ENCODE data around the gene IPO11.

Gene IPO11

DNA sequence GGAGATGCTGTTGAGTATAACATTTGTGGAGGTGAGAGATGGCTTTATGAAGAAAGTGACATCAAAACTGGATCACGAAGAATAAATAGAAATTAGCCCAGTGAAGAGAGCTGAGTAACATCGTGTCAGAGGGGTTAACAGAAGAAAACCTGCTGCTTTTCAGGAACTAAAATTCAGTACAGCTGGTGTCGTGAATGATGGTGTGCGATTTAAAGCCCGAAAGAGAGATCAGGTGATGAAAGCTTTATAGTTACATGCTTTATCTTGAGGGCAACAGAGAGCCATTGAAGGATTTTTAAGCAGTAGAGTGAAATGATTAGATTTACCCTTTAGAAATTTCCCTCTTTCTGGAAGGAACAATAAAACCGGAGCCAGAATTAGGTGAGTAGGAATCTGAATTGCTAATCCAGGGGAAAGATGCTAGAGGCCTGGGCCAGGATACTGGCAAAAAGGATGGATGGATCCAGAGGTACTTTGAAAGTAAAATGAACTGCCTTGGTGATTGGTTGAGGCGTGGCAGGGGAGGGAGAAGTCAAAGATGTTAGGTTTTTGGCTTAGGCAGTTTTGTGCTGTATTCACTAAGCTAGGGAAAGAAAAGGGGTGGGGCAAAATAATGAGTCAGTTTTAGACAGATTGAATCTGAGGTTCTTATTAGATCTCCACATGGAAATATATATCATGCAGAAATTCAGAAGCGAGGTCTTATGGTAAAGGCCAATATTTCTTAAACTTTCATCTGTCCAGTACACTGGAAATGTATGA, 169.5 kb downstream of the IPO11 start:
- peaks cover 13% of the 10 kb centered on the region; the same call in 1 of the 2 replicates for H3K36me3 ChIP-seq (ENCODE audit: low read depth)
- no peak for DNase-seq (ENCODE audit: low spot score)
- H3K4me3 ChIP-seq (ENCODE audit: severe bottlenecking) = no peak overlapping the region
- H3K27me3 ChIP-seq (ENCODE audit: insufficient read depth, poor library complexity, severe bottlenecking) = no peaks in the 10 kb centered on the region
- no peak overlapping the region for H3K27ac ChIP-seq (ENCODE audit: poor library complexity, severe bottlenecking)
- H3K9me3 ChIP-seq (ENCODE audit: severe bottlenecking) = no peaks in the 10 kb centered on the region
- ATAC-seq (ENCODE audit: low read depth) = peak; percentile 46; the same call in 1 of the 3 replicates
- H3K4me1 ChIP-seq (ENCODE audit: insufficient read depth, poor library complexity, severe bottlenecking) = no peaks in the 10 kb centered on the region
- TF ChIP-seq, protein P1, sequence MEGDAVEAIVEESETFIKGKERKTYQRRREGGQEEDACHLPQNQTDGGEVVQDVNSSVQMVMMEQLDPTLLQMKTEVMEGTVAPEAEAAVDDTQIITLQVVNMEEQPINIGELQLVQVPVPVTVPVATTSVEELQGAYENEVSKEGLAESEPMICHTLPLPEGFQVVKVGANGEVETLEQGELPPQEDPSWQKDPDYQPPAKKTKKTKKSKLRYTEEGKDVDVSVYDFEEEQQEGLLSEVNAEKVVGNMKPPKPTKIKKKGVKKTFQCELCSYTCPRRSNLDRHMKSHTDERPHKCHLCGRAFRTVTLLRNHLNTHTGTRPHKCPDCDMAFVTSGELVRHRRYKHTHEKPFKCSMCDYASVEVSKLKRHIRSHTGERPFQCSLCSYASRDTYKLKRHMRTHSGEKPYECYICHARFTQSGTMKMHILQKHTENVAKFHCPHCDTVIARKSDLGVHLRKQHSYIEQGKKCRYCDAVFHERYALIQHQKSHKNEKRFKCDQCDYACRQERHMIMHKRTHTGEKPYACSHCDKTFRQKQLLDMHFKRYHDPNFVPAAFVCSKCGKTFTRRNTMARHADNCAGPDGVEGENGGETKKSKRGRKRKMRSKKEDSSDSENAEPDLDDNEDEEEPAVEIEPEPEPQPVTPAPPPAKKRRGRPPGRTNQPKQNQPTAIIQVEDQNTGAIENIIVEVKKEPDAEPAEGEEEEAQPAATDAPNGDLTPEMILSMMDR (IDR thresholded peaks at IDR 0.05; ENCODE audit: poor library complexity, severe bottlenecking) = no peak

DNA sequence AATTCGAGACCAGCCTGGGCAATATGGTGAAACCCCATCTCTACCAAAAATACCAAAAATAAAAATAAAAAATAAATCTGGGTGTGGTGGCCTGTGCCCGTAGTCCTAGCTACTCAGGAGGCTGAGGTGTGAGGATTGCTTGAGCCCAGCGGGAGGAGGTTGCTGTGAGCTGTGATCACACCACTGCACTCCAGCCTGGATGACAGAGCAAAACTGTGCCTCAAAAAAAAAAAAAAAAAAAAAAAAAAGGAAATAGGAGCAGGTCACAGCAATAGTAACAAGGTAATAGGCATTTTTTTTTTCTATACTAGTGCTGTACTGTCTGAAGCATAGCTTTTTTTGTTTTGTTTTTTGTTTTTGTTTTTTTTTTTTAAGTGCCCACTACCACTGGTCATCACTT, 171.8 kb downstream of the IPO11 start:
- TF ChIP-seq, protein P1 (IDR thresholded peaks at IDR 0.05; ENCODE audit: poor library complexity, severe bottlenecking) = no peak
- peaks cover 4% of the 10 kb centered on the region; the same call in 1 of the 2 replicates for H3K36me3 ChIP-seq (ENCODE audit: low read depth)
- no peak for ATAC-seq (ENCODE audit: low read depth)
- no peaks in the 10 kb centered on the region for H3K4me1 ChIP-seq (ENCODE audit: insufficient read depth, poor library complexity, severe bottlenecking)
- no peak for DNase-seq (ENCODE audit: low spot score)
- no peak overlapping the region for H3K4me3 ChIP-seq (ENCODE audit: severe bottlenecking)
- H3K27ac ChIP-seq (ENCODE audit: poor library complexity, severe bottlenecking) = no peak overlapping the region
- no peaks in the 10 kb centered on the region for H3K27me3 ChIP-seq (ENCODE audit: insufficient read depth, poor library complexity, severe bottlenecking)
- H3K9me3 ChIP-seq (ENCODE audit: severe bottlenecking) = no peaks in the 10 kb centered on the region

DNA sequence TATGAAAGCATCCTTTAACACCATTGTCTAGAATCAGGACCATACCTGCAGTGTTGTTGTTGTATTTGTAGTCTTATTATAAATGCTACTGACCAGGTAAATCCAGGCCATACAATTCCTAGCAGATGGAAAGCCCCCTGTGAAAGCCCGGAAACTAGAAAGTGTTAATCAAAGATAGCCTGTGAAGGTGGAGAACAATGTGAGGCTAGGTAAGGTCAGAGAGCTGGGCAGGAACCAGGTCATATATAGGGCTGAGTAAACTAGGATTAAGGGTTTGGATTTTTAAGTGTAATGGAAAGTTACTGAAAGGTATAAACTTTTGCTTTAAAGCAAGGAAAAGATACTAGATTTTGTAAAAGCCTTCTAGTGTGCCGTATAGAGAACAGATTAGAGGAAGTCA, 172.7 kb downstream of the IPO11 start:
- no peaks in the 10 kb centered on the region for H3K27me3 ChIP-seq (ENCODE audit: insufficient read depth, poor library complexity, severe bottlenecking)
- DNase-seq (ENCODE audit: low spot score) (no peak), ATAC-seq (ENCODE audit: low read depth) (0 out of 3 replicates have a peak, but pooled peaks have one; percentile 14)
- no peak overlapping the region for H3K27ac ChIP-seq (ENCODE audit: poor library complexity, severe bottlenecking)
- no peaks in the 10 kb centered on the region for H3K4me1 ChIP-seq (ENCODE audit: insufficient read depth, poor library complexity, severe bottlenecking)
- TF ChIP-seq, protein P1 (IDR thresholded peaks at IDR 0.05; ENCODE audit: poor library complexity, severe bottlenecking) = no peak
- H3K4me3 ChIP-seq (ENCODE audit: severe bottlenecking) = no peak overlapping the region
- H3K9me3 ChIP-seq (ENCODE audit: severe bottlenecking) = no peaks in the 10 kb centered on the region
- H3K36me3 ChIP-seq (ENCODE audit: low read depth) = no peaks in the 10 kb centered on the region

DNA sequence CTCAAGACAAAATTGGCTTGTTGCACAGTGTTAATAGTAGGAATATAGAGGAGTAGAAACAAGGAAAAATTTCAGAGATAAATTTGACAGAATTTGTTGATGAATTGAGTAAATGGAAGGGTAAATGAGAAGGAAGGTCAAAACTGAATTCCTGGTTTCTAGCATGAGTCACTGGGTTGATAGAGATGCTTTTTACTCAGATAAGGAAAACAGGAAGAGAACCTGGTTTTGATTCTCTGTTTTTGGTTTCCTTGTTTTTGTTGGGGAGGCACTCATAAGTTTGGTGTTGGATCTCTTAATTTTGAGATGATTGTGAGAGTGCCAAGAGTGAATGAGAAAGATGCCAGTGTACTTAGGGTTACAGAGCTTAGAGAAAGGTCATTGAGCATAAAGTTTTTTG, 173.2 kb downstream of the IPO11 start:
- Histone ChIP-seq H3K4me1 (ENCODE audit: insufficient read depth, poor library complexity, severe bottlenecking) (no peaks in the 10 kb centered on the region), H3K27ac (ENCODE audit: poor library complexity, severe bottlenecking) (no peak overlapping the region), H3K36me3 (ENCODE audit: low read depth) (peaks cover 1% of the 10 kb centered on the region), H3K27me3 (ENCODE audit: insufficient read depth, poor library complexity, severe bottlenecking) (no peaks in the 10 kb centered on the region), H3K9me3 (ENCODE audit: severe bottlenecking) (no peaks in the 10 kb centered on the region), H3K4me3 (ENCODE audit: severe bottlenecking) (no peak overlapping the region)
- 0 out of 3 replicates have a peak, but pooled peaks have one; percentile 19 for ATAC-seq (ENCODE audit: low read depth)
- no peak for DNase-seq (ENCODE audit: low spot score)
- TF ChIP-seq, protein P1 (IDR thresholded peaks at IDR 0.05; ENCODE audit: poor library complexity, severe bottlenecking) = no peak

DNA sequence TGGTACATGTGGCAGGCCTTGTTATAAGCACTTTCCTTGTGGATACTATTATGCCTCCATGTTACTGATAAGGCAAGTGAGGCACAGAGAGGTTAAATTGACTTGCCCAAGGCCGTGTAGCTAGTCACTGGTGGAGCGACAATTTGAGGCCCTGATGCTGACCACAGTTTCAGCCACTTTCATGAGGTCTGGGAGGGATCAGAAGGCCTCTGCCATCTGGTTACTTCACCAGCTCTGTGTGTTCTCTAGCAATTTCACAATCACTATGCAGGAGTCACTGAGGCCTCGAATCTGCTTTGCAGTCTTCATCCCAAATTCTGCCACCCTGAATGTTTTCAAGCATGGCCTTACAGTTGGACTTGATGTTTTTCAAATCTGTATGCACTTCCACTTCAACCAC, 175.2 kb downstream of the IPO11 start:
- no peak for DNase-seq (ENCODE audit: low spot score)
- no peak for ATAC-seq (ENCODE audit: low read depth)
- H3K4me3 ChIP-seq (ENCODE audit: severe bottlenecking) = no peak overlapping the region
- TF ChIP-seq, protein P1 (IDR thresholded peaks at IDR 0.05; ENCODE audit: poor library complexity, severe bottlenecking) = no peak
- no peaks in the 10 kb centered on the region for H3K4me1 ChIP-seq (ENCODE audit: insufficient read depth, poor library complexity, severe bottlenecking)
- H3K27me3 ChIP-seq (ENCODE audit: insufficient read depth, poor library complexity, severe bottlenecking) = no peaks in the 10 kb centered on the region
- H3K9me3 ChIP-seq (ENCODE audit: severe bottlenecking) = no peaks in the 10 kb centered on the region
- peaks cover 21% of the 10 kb centered on the region for H3K36me3 ChIP-seq (ENCODE audit: low read depth)
- H3K27ac ChIP-seq (ENCODE audit: poor library complexity, severe bottlenecking) = no peak overlapping the region
